Gastrocnemius medialis (tissue), 4 donors: ENCODE measurements around the gene UGT1A5. TPM values are rescaled to one million over a fixed set of nuclear protein-coding genes. Genes with fewer than 3 reads are reported as not detected.

Experiments
- ATAC-seq, 2 donors: fragments of 150-250 bp; one replicate each; pipeline ENCODE4 v1.9.1; 2016
- DNase-seq, 2 donors: peaks; one replicate each; pipeline ENCODE4 v3.0.0-alpha.2; 2019
- H3K27ac ChIP-seq, 4 donors: fragments of 200-600 bp; sonication (generic); 1 replicate in 1 of 4; 2 replicates in 3 of 4; pipeline ENCODE4 v1.5.1; 2016 to 2018; ENCODE audit warnings: mild to moderate bottlenecking in 2 of 4, moderate library complexity in 1 of 4
- H3K27me3 ChIP-seq, 3 donors: fragments of 200-600 bp; sonication (generic) in 2 of 3; 1 replicate in 1 of 3; 2 replicates in 2 of 3; pipeline versions ENCODE4 v1.5.1 to v1.6.0; 2016 to 2019; ENCODE audit warnings: mild to moderate bottlenecking in 1 of 3, moderate library complexity in 1 of 3
- H3K36me3 ChIP-seq, 2 donors: fragments of 200-600 bp; sonication (generic) in 1 of 2; one replicate each; pipeline ENCODE4 v1.5.1; 2017 to 2018
- H3K4me1 ChIP-seq, 2 donors: fragments of 200-600 bp; sonication (generic) in 1 of 2; one replicate each; pipeline ENCODE4 v1.5.1; 2016 to 2017; ENCODE audit warnings: mild to moderate bottlenecking in 2 of 2
- H3K4me3 ChIP-seq, 4 donors: fragments of 200-600 bp; sonication (generic) in 3 of 4; 1 replicate in 1 of 4; 2 replicates in 3 of 4; pipeline ENCODE4 v1.5.1; 2016 to 2019; ENCODE audit warnings: mild to moderate bottlenecking in 2 of 4
- H3K9me3 ChIP-seq, 3 donors: fragments of 200-600 bp; sonication (generic) in 2 of 3; 1 replicate in 1 of 3; 2 replicates in 2 of 3; pipeline ENCODE4 v1.5.1; 2016 to 2019
- CTCF ChIP-seq, 5 experiments: fragments of 450-650 bp in 3 of 5; fragments of 200-600 bp in 2 of 5; sonication (generic) in 2 of 5; IDR thresholded peaks in 4 of 5; conservative IDR thresholded peaks in 1 of 5; 1 replicate in 4 of 5; 2 replicates in 1 of 5; pipeline ENCODE4 v1.5.1; 2016 to 2019; ENCODE audit warnings: antibody characterized with exemption in 5 of 5, mild to moderate bottlenecking in 3 of 5, moderate library complexity in 3 of 5
- POLR2A ChIP-seq, 2 donors: fragments of 450-650 bp; IDR thresholded peaks; one replicate each; pipeline ENCODE4 v1.6.1; 2017; ENCODE audit warnings: antibody characterized with exemption in 2 of 2, mild to moderate bottlenecking in 2 of 2, moderate library complexity in 2 of 2
- in situ Hi-C, 4 donors: fragments of 200-750 bp; cut with MboI; loops; one replicate each; pipeline versions ENCODE4 v1.15.0 to v1.8.0; 2017; ENCODE audit warnings: low sequenced_read_pairs in 4 of 4
- intact Hi-C: fragments of 100-400 bp; cut with DNase I; formaldehyde crosslinking; loops from one replicate; pipeline ENCODE4 v1.15.1; 2023; ENCODE audit warnings: low total_unique reads
- total RNA-seq, 4 donors: library from RNA; depleted of rRNA; stranded (reverse); fragments of >200 nt; gene quantifications; one replicate each; pipeline versions ENCODE4 v1.1.0 to v1.2.3, GENCODE V29; 2016

UGT1A5 gene
- total RNA-seq, 4 donors from 2014 or later, result not detected

- Histone ChIP-seq H3K9me3 (no peaks in the 10 kb centered on the region), H3K27me3 (no peaks in the 10 kb centered on the region), H3K4me1 (no peaks in the 10 kb centered on the region), H3K36me3 (no peaks in the 10 kb centered on the region), H3K4me3 (no peak overlapping the region), H3K27ac (no peak overlapping the region)
- in situ Hi-C loops, result no loop called here
- no peak for DNase-seq
- ATAC-seq, result no peak
- intact Hi-C loops, result no loop called here
- no peak for TF ChIP-seq POLR2A (IDR thresholded peaks at IDR 0.05)
- TF ChIP-seq CTCF (IDR thresholded peaks at IDR 0.05 in 4 of 5, conservative IDR thresholded peaks at IDR 0.05 in 1 of 5), result no peak
Observed at GRCh38 chr2:233780771-233781170, 68.1 kb downstream of the UGT1A5 start.

- no peak for DNase-seq
Observed at GRCh38 chr2:233789554-233789953, 76.8 kb downstream of the UGT1A5 start.

GRCh38 chr2:233791151-233791882, 78.6 kb downstream of the UGT1A5 start:
- no peaks in the 10 kb centered on the region for H3K36me3 ChIP-seq
- H3K4me1 ChIP-seq, result no peaks in the 10 kb centered on the region
- no peak for ATAC-seq
- no peaks in the 10 kb centered on the region for H3K27me3 ChIP-seq
- no peaks in the 10 kb centered on the region for H3K9me3 ChIP-seq
- H3K4me3 ChIP-seq, result no peak overlapping the region
- no peak overlapping the region for H3K27ac ChIP-seq
- no peak for DNase-seq
- intact Hi-C loops (no loop called here), in situ Hi-C loops (no loop called here)
- no peak for TF ChIP-seq CTCF (IDR thresholded peaks at IDR 0.05 in 4 of 5, conservative IDR thresholded peaks at IDR 0.05 in 1 of 5)
- TF ChIP-seq POLR2A (IDR thresholded peaks at IDR 0.05), result no peak

More at GRCh38 chr2:233789554-233789953, 76.8 kb downstream of the UGT1A5 start:
- Histone ChIP-seq H3K27ac (no peak overlapping the region), H3K4me1 (no peaks in the 10 kb centered on the region), H3K9me3 (no peaks in the 10 kb centered on the region), H3K36me3 (no peaks in the 10 kb centered on the region), H3K4me3 (no peak overlapping the region), H3K27me3 (no peaks in the 10 kb centered on the region)
- intact Hi-C loops, result no loop called here
- in situ Hi-C loops, result no loop called here
- ATAC-seq, result no peak
- no peak for TF ChIP-seq POLR2A (IDR thresholded peaks at IDR 0.05)
- TF ChIP-seq CTCF (IDR thresholded peaks at IDR 0.05 in 4 of 5, conservative IDR thresholded peaks at IDR 0.05 in 1 of 5), result no peak

- Histone ChIP-seq H3K36me3 (no peaks in the 10 kb centered on the region), H3K9me3 (no peaks in the 10 kb centered on the region), H3K4me1 (no peaks in the 10 kb centered on the region), H3K27me3 (no peaks in the 10 kb centered on the region), H3K27ac (no peak overlapping the region), H3K4me3 (no peak overlapping the region)
- ATAC-seq (no peak), DNase-seq (no peak)
- TF ChIP-seq CTCF (IDR thresholded peaks at IDR 0.05 in 4 of 5, conservative IDR thresholded peaks at IDR 0.05 in 1 of 5), result no peak
- TF ChIP-seq POLR2A (IDR thresholded peaks at IDR 0.05), result no peak
- intact Hi-C loops, result no loop called here
- in situ Hi-C loops, result no loop called here
Observed at GRCh38 chr2:233791883-233792329, 79.2 kb downstream of the UGT1A5 start.
